DND-41 (cell line): ENCODE results near the gene TAGLN3.

Experiments
- CTCF ChIP-seq: IDR thresholded peaks from 2 replicates; pipeline ENCODE4 v1.5.1; 2012; ENCODE audit warnings: borderline replicate concordance, low read length, moderate library complexity, mild to moderate bottlenecking; ENCODE audit not compliant: poor library complexity, severe bottlenecking; ENCODE audit errors: extremely low read depth
- EZH2 ChIP-seq: IDR thresholded peaks from 3 replicates; pipeline ENCODE4 v1.6.1; 2012; ENCODE audit warnings: borderline replicate concordance, low read depth, mild to moderate bottlenecking, moderate library complexity, low read length, inconsistent platforms; ENCODE audit not compliant: severe bottlenecking

GRCh38 chr3:112061152-112061551 lies 62.4 kb downstream of the TAGLN3 start:
- TF ChIP-seq EZH2 = no peak
- no peak for TF ChIP-seq CTCF
